ENCODE measurements around the gene SYCP2L. TPM values are rescaled to one million over a fixed set of nuclear protein-coding genes. Genes with fewer than 3 reads are reported as not detected.

The SYCP2L gene
- polyA plus RNA-seq, 2 of the 4 experiments (the other 2 are of a cell fraction) = 2.6 to 13.5 TPM

GRCh38 chr6:11007715-11008608 is 121.1 kb downstream of the SYCP2L start:
- WGBS (ENCODE audit: missing lambda C conversion rate) = 7% methylated on average over 8 of the region's 10 CpGs
- Histone ChIP-seq H3K9me3 (no peaks in the 10 kb centered on the region), H3K27ac (peak overlapping the region; percentile 38 to 79), H3K4me2 (peak overlapping the region; percentile 71), H3K4me3 (no peak overlapping the region), H3K4me1 (peaks cover 74% of the 10 kb centered on the region)
- ChIA-PET CTCF (interaction anchor here (1.0 to 3.2 kb wide), 4 partner anchors 53 to 568 kb away, joined by 3 to 9 read pairs (median 3); partner anchors contain the start of gene SYCP2L), POLR2A (no interaction called here)
- TF ChIP-seq FOSL2 (IDR thresholded peaks at IDR 0.05) = no peak
- TF ChIP-seq FOSL2 (CRISPR knock-in tag; IDR thresholded peaks at IDR 0.05) = peak; percentile 59; the same call in 1 of the 2 replicates
- peak; percentile 50; the same call in 1 of the 2 replicates for TF ChIP-seq JUNB (IDR thresholded peaks at IDR 0.05)
- TF ChIP-seq GATA3 (IDR thresholded peaks at IDR 0.05; ENCODE audit: borderline replicate concordance) = peak; percentile 82; the same call in 1 of the 2 replicates
- peak; percentile 30 for TF ChIP-seq MAFK (IDR thresholded peaks at IDR 0.05; ENCODE audit: partially characterized antibody)
- TF ChIP-seq MAX (IDR thresholded peaks at IDR 0.05) = peak; percentile 54; the same call in 1 of the 2 replicates
- no peak for TF ChIP-seq FOSB (CRISPR knock-in tag; IDR thresholded peaks at IDR 0.05)
- no peak for TF ChIP-seq HDAC2 (IDR thresholded peaks at IDR 0.05)
- TF ChIP-seq SMC3 (IDR thresholded peaks at IDR 0.05) = no peak
- TF ChIP-seq KDM5A (IDR thresholded peaks at IDR 0.05) = no peak
- no peak for TF ChIP-seq ZSCAN20 (CRISPR knock-in tag; IDR thresholded peaks at IDR 0.05)
- ATAC-seq (peak; percentile 72 to 80), FAIRE-seq (no peak), DNase-seq (ENCODE audit: low read depth in 1 of 2, low spot score in 1 of 2) (peak; percentile 19 to 53)

- FAIRE-seq (no peak), DNase-seq (ENCODE audit: low read depth in 1 of 2, low spot score in 1 of 2) (no peak), ATAC-seq (no peak)
- Histone ChIP-seq H3K9me3 (no peaks in the 10 kb centered on the region), H3K4me3 (no peak overlapping the region), H3K4me1 (peaks cover 82% of the 10 kb centered on the region), H3K27ac (peak overlapping the region; percentile 38 to 79; a peak in 5 of 6 replicates), H3K4me2 (peak overlapping the region; percentile 71)
- CTCF ChIA-PET = interaction anchor here (1.0 to 3.2 kb wide), 4 partner anchors 57 to 567 kb away, joined by 3 to 9 read pairs (median 4); partner anchors contain the start of gene SYCP2L
- 78% methylated on average over 1 of the region's 1 CpG for WGBS (ENCODE audit: missing lambda C conversion rate)
- TF ChIP-seq PBX3 (IDR thresholded peaks at IDR 0.05) (no peak), BHLHE40 (IDR thresholded peaks at IDR 0.05; ENCODE audit: low read depth, low read length) (no peak), NPAS2 (CRISPR knock-in tag; IDR thresholded peaks at IDR 0.05; ENCODE audit: borderline replicate concordance) (no peak), CHD2 (IDR thresholded peaks at IDR 0.05; ENCODE audit: low read length, partially characterized antibody) (no peak), POLR2AphosphoS2 (conservative IDR thresholded peaks at IDR 0.05; ENCODE audit: low read length) (no peak), KDM5A (IDR thresholded peaks at IDR 0.05) (no peak), HMGXB4 (CRISPR knock-in tag; IDR thresholded peaks at IDR 0.05; ENCODE audit: borderline replicate concordance) (no peak), ESRRA (IDR thresholded peaks at IDR 0.05; ENCODE audit: borderline replicate concordance, low read length) (no peak), CEBPB (IDR thresholded peaks at IDR 0.05) (no peak), RCOR1 (IDR thresholded peaks at IDR 0.05; ENCODE audit: low read depth, low read length) (no peak), RARB (CRISPR knock-in tag; IDR thresholded peaks at IDR 0.05) (no peak), USF2 (IDR thresholded peaks at IDR 0.05) (no peak)
- POLR2A ChIA-PET = no interaction called here
These were observed 122.0 kb downstream of the SYCP2L start for GRCh38 chr6:11008821-11009220.

Measured in A549 (cell line).